Left forelimb (tissue), 1 donor: ENCODE data around the gene CUL2.
A peak's percentile ranks its signal among the peaks of the same experiment; 100 is the strongest.
"Not testable (repeated sequence)": the region's sequence is repeated elsewhere in the genome, so short reads cannot be mapped to it uniquely, and the experiment has no call there.

Experiments
- DNase-seq: peaks from one replicate; pipeline ENCODE4 v3.0.0-alpha.2; 2018; ENCODE audit warnings: low spot score

The CUL2 gene

GRCh38 chr10:34978080-34978479, 112.1 kb downstream of the CUL2 start:
- no peak for DNase-seq

GRCh38 chr10:34976380-34976910, 113.7 kb downstream of the CUL2 start:
- not testable (repeated sequence) for DNase-seq

DNA sequence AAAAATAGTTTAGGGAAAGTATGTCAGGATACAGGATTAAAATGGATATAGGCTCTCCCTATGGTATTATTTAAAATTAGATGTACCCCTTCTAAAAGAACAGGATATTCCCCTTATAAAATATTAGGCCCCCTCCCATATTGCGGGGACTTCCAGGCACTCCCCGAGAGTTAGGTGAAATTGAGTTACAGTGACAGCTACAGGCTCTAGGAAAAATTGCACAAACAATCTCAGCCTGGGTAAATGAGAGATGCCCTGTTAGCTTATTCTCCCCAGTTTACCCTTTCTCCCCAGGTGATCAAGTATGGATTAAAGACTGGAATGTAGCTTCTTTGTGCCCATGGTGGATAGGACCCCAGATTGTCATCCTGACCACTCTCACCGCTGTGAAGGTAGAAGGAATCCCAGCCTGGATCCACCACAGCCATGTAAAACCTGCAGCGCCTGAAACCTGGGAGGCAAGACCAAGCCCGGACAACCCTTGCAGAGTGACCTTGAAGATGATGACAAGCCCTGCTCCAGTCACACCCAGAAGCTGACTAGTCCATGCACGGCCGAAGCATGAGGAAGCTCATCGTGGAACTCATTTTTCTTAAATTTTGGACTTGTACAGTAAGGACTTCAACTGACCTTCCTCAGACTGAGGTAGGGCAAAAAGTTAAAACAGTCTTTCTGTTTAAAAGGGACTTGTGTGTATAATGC, 115.6 kb downstream of the CUL2 start:
- DNase-seq: not testable (repeated sequence)

GRCh38 chr10:34973757-34974156, 116.4 kb downstream of the CUL2 start:
- not testable (repeated sequence) for DNase-seq

GRCh38 chr10:34973121-34973520, 117.0 kb downstream of the CUL2 start:
- DNase-seq: not testable (repeated sequence)

DNA sequence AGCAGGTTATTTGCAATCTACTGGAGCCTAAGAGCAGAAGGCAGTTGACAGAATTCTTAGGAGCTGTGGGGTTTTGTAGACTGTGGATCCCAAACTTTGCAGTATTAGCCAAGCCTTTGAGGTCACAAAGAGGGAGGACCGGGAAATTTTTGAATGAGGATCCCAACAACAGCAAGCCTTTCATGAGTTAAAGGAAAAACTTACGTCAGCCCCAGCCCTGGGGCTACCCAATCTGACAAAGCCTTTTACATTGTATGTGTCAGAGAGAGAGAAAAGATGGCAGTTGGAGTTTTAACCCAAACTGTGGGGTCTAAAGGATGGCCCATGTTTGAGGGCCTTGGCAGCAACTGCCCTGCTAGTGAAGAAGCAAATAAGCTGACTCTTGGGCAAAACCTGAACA, 117.5 kb downstream of the CUL2 start:
- DNase-seq: not testable (repeated sequence)

- not testable (repeated sequence) for DNase-seq
Observed at GRCh38 chr10:34971606-34972334, 118.4 kb downstream of the CUL2 start.

GRCh38 chr10:34969171-34969570, 121.0 kb downstream of the CUL2 start:
- no peak for DNase-seq

DNA sequence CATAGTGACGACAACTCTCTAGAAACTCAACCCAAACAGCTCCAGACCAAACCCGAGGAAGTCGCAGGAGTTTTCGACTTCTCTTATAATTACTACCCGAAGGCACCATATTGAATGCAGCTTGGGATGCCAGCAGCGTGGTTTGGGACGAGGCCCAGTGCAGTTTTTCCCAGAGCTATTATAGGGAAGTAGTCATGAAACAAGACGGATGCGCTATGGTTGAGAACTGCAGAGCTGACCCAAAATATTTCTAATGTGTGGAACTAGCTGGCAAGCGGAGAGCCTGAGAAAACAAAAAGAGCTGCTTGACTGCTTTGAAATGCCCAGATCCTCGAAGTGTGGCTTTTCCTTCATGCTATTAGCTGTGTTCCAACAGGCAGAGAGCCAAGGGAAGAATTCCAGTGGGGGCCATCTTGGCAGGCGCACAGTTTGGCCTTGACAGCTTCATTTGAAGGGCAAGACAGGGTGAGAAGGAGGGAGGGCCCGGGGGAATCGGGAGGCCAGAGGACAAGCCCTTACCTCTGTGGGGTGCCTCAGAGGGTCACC, 122.7 kb downstream of the CUL2 start:
- peak; percentile 72 for DNase-seq

DNA sequence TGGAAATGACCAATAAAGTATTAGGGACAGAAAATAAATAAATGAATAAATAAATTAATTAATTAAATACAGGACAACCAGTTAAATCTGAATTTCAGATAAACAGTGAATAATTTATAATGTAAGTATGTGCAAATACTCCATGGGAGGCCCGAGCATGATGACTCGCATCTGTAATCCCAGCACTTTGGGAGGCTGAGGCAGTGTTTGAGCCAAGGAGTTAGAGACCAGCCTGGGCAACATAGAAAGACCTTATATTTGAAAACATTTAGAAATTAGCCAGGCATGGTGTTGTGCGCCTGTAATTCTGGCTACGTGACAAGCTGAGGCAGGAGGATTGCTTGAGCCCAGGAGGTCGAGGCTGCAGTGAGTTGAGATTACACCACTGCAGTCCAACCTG, 123.7 kb downstream of the CUL2 start:
- no peak for DNase-seq

DNA sequence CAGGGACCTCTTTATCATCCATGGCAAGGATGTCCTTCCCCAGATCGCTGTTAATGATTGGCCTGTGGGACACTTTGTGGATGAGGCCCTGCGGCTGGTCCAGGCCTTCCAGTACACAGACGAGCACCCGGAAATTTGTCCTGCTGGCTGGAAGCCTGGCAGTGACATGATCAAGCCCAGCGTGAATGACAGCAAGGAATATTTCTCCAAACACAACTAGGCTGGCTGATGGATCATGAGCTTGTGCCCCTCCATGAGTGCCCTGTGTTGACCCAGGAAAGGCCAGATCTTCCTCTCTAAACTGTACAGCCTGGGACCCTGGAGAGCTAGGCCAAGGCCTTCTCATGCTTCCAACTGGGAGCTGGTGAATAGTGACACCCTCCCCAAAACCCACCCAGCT, 124.1 kb downstream of the CUL2 start:
- DNase-seq: no peak

- no peak for DNase-seq
Observed at GRCh38 chr10:34964166-34964800, 125.9 kb downstream of the CUL2 start.

DNA sequence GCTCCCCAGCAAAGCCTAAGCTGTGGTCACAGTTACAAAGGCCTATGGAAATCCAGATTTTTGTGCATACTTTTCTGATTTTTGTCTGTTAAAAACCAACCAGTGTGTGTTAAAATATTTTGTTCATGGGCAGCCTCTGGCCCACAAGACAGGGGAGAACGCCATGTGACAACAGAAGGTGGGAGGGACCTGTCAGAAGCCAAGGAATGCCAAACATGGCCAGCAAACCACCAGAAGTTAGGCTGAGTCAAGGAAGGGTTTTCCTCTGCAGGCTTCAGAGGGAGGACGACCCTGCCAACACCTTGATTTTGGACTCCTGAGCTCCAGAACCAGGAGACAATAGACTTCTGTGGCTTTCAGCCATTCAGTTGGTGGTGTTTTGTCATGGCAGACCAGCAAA, 127.3 kb downstream of the CUL2 start:
- no peak for DNase-seq

GRCh38 chr10:34960983-34961382, 129.2 kb downstream of the CUL2 start:
- DNase-seq: no peak

DNA sequence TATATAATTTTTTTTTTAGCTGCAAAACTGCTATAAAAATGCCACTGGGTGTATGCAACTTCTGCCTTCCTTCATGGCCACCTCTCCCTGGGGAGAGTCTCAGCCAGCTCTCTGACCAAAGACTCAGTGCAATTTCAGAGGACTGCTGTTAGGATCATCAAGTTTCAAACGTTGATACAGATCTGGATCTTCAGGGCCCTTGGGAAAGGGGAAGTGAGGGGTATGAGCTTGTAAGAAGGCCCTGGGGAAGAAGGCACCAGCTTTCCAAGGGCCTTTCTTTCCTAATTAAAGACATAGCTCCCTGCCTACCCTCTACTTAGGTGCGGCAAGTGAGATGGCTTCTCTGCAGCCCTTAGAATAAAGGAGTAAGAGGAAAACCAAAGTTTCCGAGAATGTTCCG, 130.4 kb downstream of the CUL2 start:
- no peak for DNase-seq

GRCh38 chr10:34959321-34959720, 130.8 kb downstream of the CUL2 start:
- DNase-seq: no peak
